Effector memory CD8-positive, alpha-beta T cell (primary cell): ENCODE data around the gene IFFO2.

Experiments
- ATAC-seq: fragments of 150-1000 bp; cut with Tn5 transposase; replicated peaks from 2 replicates; pipeline ENCODE4 v1.10.0; 2021; ENCODE audit warnings: mild to moderate bottlenecking, moderate library complexity
- DNase-seq, 3 experiments: peaks; one replicate each; pipeline ENCODE4 v3.0.0; 2021
- H3K27ac Mint-ChIP-seq, 2 donors: one replicate each; pipeline ENCODE4 v1.8.0; 2022; ENCODE audit warnings: mild to moderate bottlenecking in 2 of 2, mixed read lengths in 2 of 2, moderate library complexity in 2 of 2
- H3K27me3 Mint-ChIP-seq, 2 donors: one replicate each; pipeline ENCODE4 v1.8.0; 2022; ENCODE audit warnings: mixed read lengths in 2 of 2
- H3K36me3 Mint-ChIP-seq: one replicate; pipeline ENCODE4 v1.8.0; 2022; ENCODE audit warnings: mild to moderate bottlenecking, moderate library complexity, mixed read lengths; ENCODE audit not compliant: insufficient read depth
- H3K4me1 Mint-ChIP-seq, 2 donors: one replicate each; pipeline ENCODE4 v1.8.0; 2022; ENCODE audit warnings: low read depth in 2 of 2, mixed read lengths in 2 of 2
- H3K4me3 Mint-ChIP-seq, 2 donors: one replicate each; pipeline ENCODE4 v1.8.0; 2022; ENCODE audit warnings: mild to moderate bottlenecking in 2 of 2, mixed read lengths in 2 of 2, moderate library complexity in 2 of 2
- H3K9me3 Mint-ChIP-seq, 2 donors: one replicate each; pipeline ENCODE4 v1.8.0; 2022; ENCODE audit warnings: mixed read lengths in 2 of 2

IFFO2 gene

DNA sequence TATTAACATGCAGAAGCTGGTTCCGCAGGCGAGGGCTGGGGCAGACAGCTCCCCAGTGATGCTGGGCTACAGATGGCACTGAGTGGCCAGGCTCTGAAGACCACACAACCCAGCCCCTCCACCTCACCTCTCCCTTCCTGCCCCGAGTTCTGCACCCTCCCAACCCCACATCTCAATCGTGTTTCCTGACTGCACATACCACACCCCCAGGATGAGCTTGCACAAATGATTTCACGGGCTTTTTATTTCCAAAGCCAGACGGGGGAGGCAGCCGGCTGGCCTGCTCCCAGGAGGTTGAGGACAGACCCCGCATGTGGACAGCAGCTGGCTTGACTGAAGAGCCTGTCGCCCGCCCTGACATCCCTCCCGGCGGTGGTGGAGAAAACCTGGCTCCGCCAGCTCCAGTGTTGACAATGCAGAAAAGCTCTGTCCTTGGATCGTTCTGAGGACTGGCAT, 32.7 kb downstream of the IFFO2 start:
- H3K4me1 Mint-ChIP-seq, result peaks cover 37 to 56% of the 10 kb centered on the region in 2 donors
- H3K4me3 Mint-ChIP-seq, result peak overlapping the region; percentile 43 to 65

DNA sequence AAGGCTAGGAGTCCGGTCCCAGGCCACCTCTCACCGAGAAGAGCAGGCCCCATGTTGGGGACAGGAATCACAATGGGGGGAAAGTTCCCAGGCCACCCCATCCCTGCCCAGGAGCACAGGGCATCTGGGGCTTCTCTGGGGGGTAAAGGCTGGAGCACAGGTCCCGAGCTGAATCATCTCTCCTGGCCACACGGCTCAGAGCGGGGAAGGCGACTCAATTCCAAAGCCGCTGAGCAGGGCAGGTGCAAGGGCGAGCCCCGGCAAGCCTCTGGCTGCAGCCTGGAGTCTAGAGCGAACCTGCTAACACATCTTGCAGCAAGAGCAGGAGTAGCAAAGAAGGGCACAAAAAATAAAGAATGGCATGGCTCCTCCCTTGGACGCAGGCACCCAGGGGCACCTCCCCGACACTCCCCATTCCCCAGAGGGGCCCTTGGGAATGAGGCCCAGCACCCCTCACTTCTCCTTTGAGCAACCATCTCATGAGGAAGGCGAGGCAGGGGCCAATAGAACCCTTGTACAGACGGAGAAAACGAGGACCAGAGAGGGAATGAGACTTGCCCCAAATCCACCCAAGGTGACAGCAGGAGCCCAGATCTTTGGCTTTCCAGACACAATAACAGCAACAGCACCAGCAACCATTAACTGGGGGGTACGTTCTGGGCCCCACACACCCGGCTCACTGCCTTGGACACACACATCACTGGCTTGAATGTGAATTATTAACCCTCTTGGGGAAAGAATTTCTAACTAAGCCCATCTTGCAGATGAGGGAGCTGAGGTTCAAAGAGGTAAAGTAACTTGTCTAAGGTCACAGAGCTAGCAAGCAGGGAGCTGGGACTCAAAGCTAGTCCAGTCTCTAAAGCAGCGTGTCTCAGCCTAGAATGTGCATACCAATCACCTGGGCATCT, 33.4 kb downstream of the IFFO2 start:
- H3K27me3 Mint-ChIP-seq, result no peaks in the 10 kb centered on the region
- peaks cover 95% of the 10 kb centered on the region for H3K36me3 Mint-ChIP-seq
- H3K4me1 Mint-ChIP-seq, result peaks cover 32 to 53% of the 10 kb centered on the region in 2 donors
- H3K27ac Mint-ChIP-seq, result peak overlapping the region; percentile 81 to 96
- ATAC-seq, result no peak
- peak overlapping the region; percentile 43 to 65 for H3K4me3 Mint-ChIP-seq
- no peak for DNase-seq
- H3K9me3 Mint-ChIP-seq, result peaks cover 0 to 2% of the 10 kb centered on the region in 2 donors

More for the DNA sequence above, 32.7 kb downstream of the IFFO2 start:
- Mint-ChIP-seq H3K27ac (peak overlapping the region; percentile 81 to 96), H3K27me3 (no peaks in the 10 kb centered on the region), H3K36me3 (peaks cover 97% of the 10 kb centered on the region), H3K9me3 (peaks cover 0 to 2% of the 10 kb centered on the region in 2 donors)
- DNase-seq, result peak in 1 of 3 experiments; percentile 28
- peak; percentile 20 for ATAC-seq

GRCh38 chr1:18922319-18922726, 34.2 kb downstream of the IFFO2 start:
- H3K27ac Mint-ChIP-seq, result peak overlapping the region; percentile 32 to 81
- no peak for DNase-seq
- H3K36me3 Mint-ChIP-seq, result peaks cover 95% of the 10 kb centered on the region
- no peaks in the 10 kb centered on the region for H3K27me3 Mint-ChIP-seq
- H3K9me3 Mint-ChIP-seq, result peaks cover 0 to 2% of the 10 kb centered on the region in 2 donors
- H3K4me3 Mint-ChIP-seq, result peak overlapping the region in 1 of 2 donors; percentile 65
- no peak for ATAC-seq
- peaks cover 25 to 50% of the 10 kb centered on the region in 2 donors for H3K4me1 Mint-ChIP-seq

DNA sequence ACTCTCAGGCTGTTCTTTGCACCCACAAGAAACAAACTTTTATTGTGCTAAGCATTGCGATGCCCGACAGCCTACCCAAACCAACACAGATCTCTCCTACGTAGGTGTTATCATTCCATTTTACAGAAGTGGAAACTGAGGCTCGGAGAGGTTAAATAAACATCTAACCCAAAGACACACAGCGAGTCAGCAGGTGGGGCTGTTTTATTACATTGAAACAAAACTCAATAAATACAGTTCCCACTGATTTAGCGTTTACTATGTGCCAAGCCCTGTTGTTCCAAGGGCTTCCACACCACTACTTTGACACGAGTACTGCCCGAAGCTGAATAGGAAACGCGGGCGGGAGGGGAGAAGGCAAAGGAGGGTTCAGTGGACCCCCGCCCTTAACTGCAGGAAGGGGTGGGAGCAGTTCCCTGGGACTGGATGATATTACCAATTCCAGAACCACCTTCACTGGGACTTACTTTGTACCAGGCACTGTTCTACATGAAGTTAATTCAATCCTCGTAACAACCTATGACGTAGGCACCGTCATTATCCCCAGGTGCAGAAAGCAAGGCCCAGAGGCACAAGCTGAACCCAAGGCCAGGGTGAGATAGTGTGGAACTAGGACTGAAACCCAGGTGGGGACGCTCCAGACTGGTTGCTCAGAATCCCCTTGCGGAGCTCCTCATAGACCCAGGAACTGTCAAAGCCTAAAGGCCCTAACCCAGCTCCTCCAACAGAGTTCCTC, 34.8 kb downstream of the IFFO2 start:
- peak overlapping the region in 1 of 2 donors; percentile 32 for H3K27ac Mint-ChIP-seq
- H3K36me3 Mint-ChIP-seq, result peaks cover 95% of the 10 kb centered on the region
- DNase-seq (no peak), ATAC-seq (no peak)
- H3K9me3 Mint-ChIP-seq, result peaks cover 0 to 2% of the 10 kb centered on the region in 2 donors
- H3K4me3 Mint-ChIP-seq, result peak overlapping the region in 1 of 2 donors; percentile 65
- H3K4me1 Mint-ChIP-seq, result peaks cover 20 to 45% of the 10 kb centered on the region in 2 donors
- H3K27me3 Mint-ChIP-seq, result no peaks in the 10 kb centered on the region

DNA sequence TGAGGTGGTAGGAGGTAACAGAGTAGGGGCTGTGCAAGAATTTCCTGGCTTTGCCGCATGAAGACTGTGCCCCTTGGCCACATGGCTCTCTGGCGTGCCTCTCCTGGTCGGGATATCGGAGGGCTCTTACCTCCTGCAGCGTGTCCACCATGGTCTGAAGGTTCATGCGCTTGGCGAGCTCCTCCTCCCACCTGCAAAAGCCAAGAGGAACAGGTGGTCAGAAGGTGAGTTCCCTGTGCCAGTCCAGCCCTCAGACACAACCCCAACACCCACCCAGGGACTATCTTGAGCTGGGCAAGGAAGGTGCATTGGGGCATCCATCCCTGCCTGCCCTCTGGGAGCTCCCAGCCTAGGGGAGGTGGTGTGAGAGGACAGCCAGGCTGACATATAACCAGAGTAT, 35.5 kb downstream of the IFFO2 start:
- H3K4me1 Mint-ChIP-seq, result peaks cover 18 to 38% of the 10 kb centered on the region in 2 donors
- no peak for ATAC-seq
- no peaks in the 10 kb centered on the region for H3K27me3 Mint-ChIP-seq

GRCh38 chr1:18919956-18920355, 36.5 kb downstream of the IFFO2 start:
- Mint-ChIP-seq H3K4me3 (no peak overlapping the region), H3K36me3 (peaks cover 95% of the 10 kb centered on the region), H3K27ac (peak overlapping the region in 1 of 2 donors; percentile 92), H3K4me1 (peaks cover 10 to 32% of the 10 kb centered on the region in 2 donors), H3K27me3 (no peaks in the 10 kb centered on the region), H3K9me3 (no peaks in the 10 kb centered on the region)
- no peak for DNase-seq
- ATAC-seq, result no peak

More for the DNA sequence above, 35.5 kb downstream of the IFFO2 start:
- peak overlapping the region in 1 of 2 donors; percentile 46 for H3K27ac Mint-ChIP-seq
- peaks cover 95% of the 10 kb centered on the region for H3K36me3 Mint-ChIP-seq
- DNase-seq, result no peak
- no peak overlapping the region for H3K4me3 Mint-ChIP-seq
- H3K9me3 Mint-ChIP-seq, result peaks cover 0 to 2% of the 10 kb centered on the region in 2 donors

GRCh38 chr1:18919197-18919905, 37.1 kb downstream of the IFFO2 start:
- Mint-ChIP-seq H3K4me1 (peaks cover 7 to 26% of the 10 kb centered on the region in 2 donors), H3K36me3 (peaks cover 95% of the 10 kb centered on the region), H3K4me3 (peak overlapping the region in 1 of 2 donors; percentile 53), H3K9me3 (no peaks in the 10 kb centered on the region), H3K27me3 (no peaks in the 10 kb centered on the region), H3K27ac (peak overlapping the region; percentile 52 to 92)
- ATAC-seq (no peak), DNase-seq (no peak)

DNA sequence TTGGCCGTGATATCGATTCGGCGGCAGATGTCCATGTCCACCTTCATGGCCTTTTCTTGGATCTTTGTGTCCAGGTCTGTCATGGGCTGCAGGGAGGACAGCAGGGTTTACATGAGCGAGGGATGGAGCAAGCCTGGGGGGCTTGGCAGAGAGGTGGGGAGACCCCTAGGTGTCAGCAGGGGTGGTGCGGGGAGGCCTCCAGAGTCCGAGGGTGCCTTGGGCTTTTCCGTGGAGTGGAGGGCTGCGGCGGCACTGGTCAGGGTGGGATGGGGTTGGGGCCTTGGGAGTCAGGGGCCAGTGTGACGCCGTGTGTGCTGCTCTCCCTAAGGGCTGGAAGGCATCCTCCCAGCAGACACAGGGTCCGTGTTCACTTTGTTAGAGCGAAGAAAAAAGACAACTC, 38.1 kb downstream of the IFFO2 start:
- Mint-ChIP-seq H3K9me3 (no peaks in the 10 kb centered on the region), H3K4me3 (peak overlapping the region in 1 of 2 donors; percentile 45), H3K27ac (peak overlapping the region; percentile 83 to 92), H3K36me3 (peaks cover 95% of the 10 kb centered on the region), H3K27me3 (no peaks in the 10 kb centered on the region), H3K4me1 (peaks cover 7 to 21% of the 10 kb centered on the region in 2 donors)
- DNase-seq (no peak), ATAC-seq (no peak)

GRCh38 chr1:18917071-18917799, 39.2 kb downstream of the IFFO2 start:
- no peak for ATAC-seq
- Mint-ChIP-seq H3K36me3 (peaks cover 93% of the 10 kb centered on the region), H3K9me3 (no peaks in the 10 kb centered on the region)

GRCh38 chr1:18915341-18915740, 41.1 kb downstream of the IFFO2 start:
- no peaks in the 10 kb centered on the region for H3K9me3 Mint-ChIP-seq
- no peak overlapping the region for H3K4me3 Mint-ChIP-seq
- no peak for DNase-seq
- H3K27me3 Mint-ChIP-seq, result no peaks in the 10 kb centered on the region
- H3K27ac Mint-ChIP-seq, result peak overlapping the region in 1 of 2 donors; percentile 91
- ATAC-seq, result no peak
- H3K36me3 Mint-ChIP-seq, result peaks cover 95% of the 10 kb centered on the region
- H3K4me1 Mint-ChIP-seq, result peaks cover 11 to 17% of the 10 kb centered on the region in 2 donors

More at GRCh38 chr1:18917071-18917799, 39.2 kb downstream of the IFFO2 start:
- no peak for DNase-seq
- Mint-ChIP-seq H3K4me3 (peak overlapping the region in 1 of 2 donors; percentile 45), H3K27me3 (no peaks in the 10 kb centered on the region), H3K27ac (peak overlapping the region; percentile 31 to 92), H3K4me1 (peaks cover 11 to 17% of the 10 kb centered on the region in 2 donors)

DNA sequence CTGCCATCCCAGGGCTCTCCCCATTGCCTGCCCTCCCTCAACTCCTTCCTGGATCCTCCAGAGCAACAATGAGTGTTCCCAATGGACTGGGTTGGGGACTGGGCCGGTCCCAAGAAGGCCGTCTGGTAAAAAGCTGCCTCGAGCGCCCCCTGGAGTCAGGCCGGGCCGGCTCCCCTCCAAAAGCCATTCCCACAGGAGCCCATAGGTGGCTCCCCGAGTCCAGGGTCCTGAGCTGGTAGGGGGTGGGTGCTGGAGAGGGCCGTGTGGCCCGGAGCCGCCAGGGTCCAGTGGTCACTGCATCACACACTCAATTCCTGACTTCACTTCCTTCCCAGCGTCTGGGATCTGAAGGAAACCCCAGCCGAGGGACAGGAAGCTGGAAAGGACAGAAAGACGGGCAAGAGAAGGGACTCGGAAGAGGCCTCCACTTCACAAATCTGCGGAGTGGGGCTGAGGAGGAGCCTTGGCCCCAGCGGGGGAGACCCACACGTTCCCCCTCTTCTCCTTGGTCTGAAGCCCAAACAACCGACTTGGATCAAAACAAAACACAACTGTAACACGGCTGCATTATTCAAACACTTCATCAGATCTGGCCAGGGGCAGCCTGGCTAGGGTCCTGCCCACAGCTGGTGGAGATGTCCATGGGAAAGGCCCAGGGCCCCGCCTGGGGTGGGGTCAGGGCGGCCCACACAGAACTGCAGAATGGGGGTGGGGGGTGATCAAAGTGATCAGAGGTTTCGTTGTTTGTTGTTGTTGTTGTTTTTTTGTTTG, 43.2 kb downstream of the IFFO2 start:
- no peaks in the 10 kb centered on the region for H3K9me3 Mint-ChIP-seq
- H3K27me3 Mint-ChIP-seq, result no peaks in the 10 kb centered on the region
- peak overlapping the region in 1 of 2 donors; percentile 47 for H3K4me3 Mint-ChIP-seq
- DNase-seq (peak; percentile 65 to 71 (median 66)), ATAC-seq (peak; percentile 73)
- peaks cover 8 to 18% of the 10 kb centered on the region in 2 donors for H3K4me1 Mint-ChIP-seq
- peak overlapping the region; percentile 60 to 91 for H3K27ac Mint-ChIP-seq
- H3K36me3 Mint-ChIP-seq, result peaks cover 96% of the 10 kb centered on the region

- Mint-ChIP-seq H3K4me1 (peaks cover 8 to 18% of the 10 kb centered on the region in 2 donors), H3K4me3 (no peak overlapping the region), H3K36me3 (peaks cover 96% of the 10 kb centered on the region), H3K27ac (peak overlapping the region; percentile 60 to 91), H3K27me3 (no peaks in the 10 kb centered on the region), H3K9me3 (no peaks in the 10 kb centered on the region)
- DNase-seq (no peak), ATAC-seq (no peak)
Measured at GRCh38 chr1:18912550-18912949, 43.9 kb downstream of the IFFO2 start.
